ENCODE results near the gene CAPRIN1.

The CAPRIN1 gene

GRCh38 chr11:34136420-34136819 lies 84.9 kb downstream of the CAPRIN1 start:
- Mint-ChIP-seq H3K4me1 (peaks cover 4% of the 10 kb centered on the region), H3K36me3 (ENCODE audit: low read depth) (peaks cover 67% of the 10 kb centered on the region), H3K9me3 (no peaks in the 10 kb centered on the region), H3K27ac (no peak overlapping the region), H3K4me3 (no peak overlapping the region), H3K27me3 (ENCODE audit: low read depth, poor library complexity) (peaks cover 6% of the 10 kb centered on the region)
- TF ChIP-seq CTCF (IDR thresholded peaks at IDR 0.05): no peak
- DNase-seq: no peak

- Mint-ChIP-seq H3K27me3 (ENCODE audit: low read depth, poor library complexity) (peaks cover 6% of the 10 kb centered on the region), H3K27ac (no peak overlapping the region), H3K9me3 (no peaks in the 10 kb centered on the region), H3K36me3 (ENCODE audit: low read depth) (peaks cover 73% of the 10 kb centered on the region), H3K4me3 (no peak overlapping the region), H3K4me1 (peaks cover 15% of the 10 kb centered on the region)
- TF ChIP-seq CTCF (IDR thresholded peaks at IDR 0.05): no peak
- no peak for DNase-seq
Observed at GRCh38 chr11:34139346-34139745, 87.8 kb downstream of the CAPRIN1 start.

- Mint-ChIP-seq H3K4me1 (peaks cover 15% of the 10 kb centered on the region), H3K27ac (no peak overlapping the region), H3K4me3 (no peak overlapping the region), H3K36me3 (ENCODE audit: low read depth) (peaks cover 76% of the 10 kb centered on the region), H3K27me3 (ENCODE audit: low read depth, poor library complexity) (peaks cover 6% of the 10 kb centered on the region), H3K9me3 (no peaks in the 10 kb centered on the region)
- no peak for DNase-seq
- no peak for TF ChIP-seq CTCF (IDR thresholded peaks at IDR 0.05)
Observed at GRCh38 chr11:34140149-34140548, 88.6 kb downstream of the CAPRIN1 start.

GRCh38 chr11:34143048-34143447 lies 91.5 kb downstream of the CAPRIN1 start:
- DNase-seq: no peak
- Mint-ChIP-seq H3K27ac (peak overlapping the region; percentile 95), H3K4me3 (no peak overlapping the region), H3K27me3 (ENCODE audit: low read depth, poor library complexity) (peaks cover 6% of the 10 kb centered on the region), H3K36me3 (ENCODE audit: low read depth) (peaks cover 78% of the 10 kb centered on the region), H3K4me1 (peaks cover 19% of the 10 kb centered on the region), H3K9me3 (no peaks in the 10 kb centered on the region)
- no peak for TF ChIP-seq CTCF (IDR thresholded peaks at IDR 0.05)

- Mint-ChIP-seq H3K27ac (no peak overlapping the region), H3K4me3 (no peak overlapping the region), H3K36me3 (ENCODE audit: low read depth) (peaks cover 69% of the 10 kb centered on the region), H3K4me1 (peaks cover 37% of the 10 kb centered on the region), H3K9me3 (no peaks in the 10 kb centered on the region), H3K27me3 (ENCODE audit: low read depth, poor library complexity) (no peaks in the 10 kb centered on the region)
- TF ChIP-seq CTCF (IDR thresholded peaks at IDR 0.05): no peak
- DNase-seq: no peak
Observed at GRCh38 chr11:34145073-34145472, 93.5 kb downstream of the CAPRIN1 start.

- no peaks in the 10 kb centered on the region for H3K9me3 Mint-ChIP-seq
- no peak overlapping the region for H3K27ac Mint-ChIP-seq
- no peak overlapping the region for H3K4me3 Mint-ChIP-seq
- TF ChIP-seq CTCF (IDR thresholded peaks at IDR 0.05): no peak
- H3K27me3 Mint-ChIP-seq (ENCODE audit: low read depth, poor library complexity): no peaks in the 10 kb centered on the region
- peaks cover 63% of the 10 kb centered on the region for H3K36me3 Mint-ChIP-seq (ENCODE audit: low read depth)
- peaks cover 45% of the 10 kb centered on the region for H3K4me1 Mint-ChIP-seq
- DNase-seq: no peak
Observed at GRCh38 chr11:34145847-34146381, 94.4 kb downstream of the CAPRIN1 start.
